A549 (cell line): Measurements from ENCODE around the gene SERINC5. TPM values are rescaled to one million over a fixed set of nuclear protein-coding genes. Genes with fewer than 3 reads are reported as not detected.

Experiments used
- ATAC-seq, 2 experiments: fragments of 200-7000 bp in 1 of 2; fragments of >200 bp in 1 of 2; cut with Nextera tagmentation in 1 of 2; cut with Tn5 transposase in 1 of 2; 3 replicates each; pipeline versions ENCODE4 v1.8.0 to v1.9.1; 2018 to 2020; ENCODE audit warnings: mild to moderate bottlenecking in 1 of 2, moderate library complexity in 1 of 2
- CTCF ChIA-PET: fragments of 300-600 bp; sonication (Branson Sonifier 250); formaldehyde crosslinking; extraction: SDS; loops from one replicate; lab custom pipeline; 2021; ENCODE audit warnings: antibody characterized with exemption, inconsistent platforms; lab: Yijun Ruan, JAX
- POLR2A ChIA-PET: fragments of 350-600 bp; formaldehyde crosslinking; extraction: SDS; loops from one replicate; lab custom pipeline; 2021; ENCODE audit warnings: antibody characterized with exemption, inconsistent platforms; lab: Yijun Ruan, JAX
- DNase-seq, 2 experiments: peaks; one replicate each; pipeline versions ENCODE4 v3.0.0 to v3.0.0-alpha.2; 2011 to 2016; ENCODE audit warnings: low read depth in 1 of 2, low spot score in 1 of 2
- FAIRE-seq: peaks from 2 replicates; lab custom pipeline; 2011; peaks lifted over from hg19 to GRCh38; lab: Jason Lieb, UNC
- H3K27ac ChIP-seq, 2 experiments: fragments of >200 bp; sonication (Bioruptor Twin); formaldehyde crosslinking; 3 replicates each; pipeline ENCODE4 v1.5.1; 2016 to 2017
- H3K4me1 ChIP-seq: fragments of >200 bp; sonication (Bioruptor Twin); formaldehyde crosslinking; 3 replicates; pipeline ENCODE4 v1.6.1; 2016
- H3K4me2 ChIP-seq: fragments of >200 bp; sonication (Bioruptor Twin); formaldehyde crosslinking; 3 replicates; pipeline ENCODE4 v1.6.1; 2016
- H3K4me3 ChIP-seq: fragments of >200 bp; sonication (Bioruptor Twin); formaldehyde crosslinking; 3 replicates; pipeline ENCODE4 v1.5.1; 2016
- H3K9me3 ChIP-seq: fragments of >200 bp; sonication (Bioruptor Twin); formaldehyde crosslinking; 3 replicates; pipeline ENCODE4 v1.6.1; 2016
- CBX8 ChIP-seq: fragments of 200-600 bp; sonication (generic); IDR thresholded peaks from 2 replicates; pipeline ENCODE4 v1.6.1; 2016
- CEBPB ChIP-seq, 2 experiments: fragments of >200 bp in 1 of 2; sonication (Bioruptor Twin) in 1 of 2; formaldehyde crosslinking in 1 of 2; IDR thresholded peaks; 2 replicates each; pipeline ENCODE4 v1.6.1; 2012 to 2016
- CHD2 ChIP-seq: fragments of 150-350 bp; IDR thresholded peaks from 2 replicates; pipeline ENCODE4 v1.6.1; 2014; ENCODE audit warnings: low read length; ENCODE audit not compliant: partially characterized antibody
- EHF ChIP-seq: fragments of 250-450 bp; sonication (Bioruptor Pico); IDR thresholded peaks from 2 replicates; pipeline ENCODE4 v1.5.0; 2020; ENCODE audit warnings: mild to moderate bottlenecking
- EHMT2 ChIP-seq: fragments of 200-600 bp; sonication (generic); IDR thresholded peaks from 2 replicates; pipeline ENCODE4 v1.6.1; 2016; ENCODE audit warnings: antibody characterized with exemption, low read depth, mild to moderate bottlenecking, moderate library complexity
- ESRRA ChIP-seq: fragments of 150-350 bp; IDR thresholded peaks from 2 replicates; pipeline ENCODE4 v1.6.1; 2014; ENCODE audit warnings: mild to moderate bottlenecking, low read length, borderline replicate concordance
- FOSL2 ChIP-seq, 2 experiments: fragments of 450-650 bp in 1 of 2; fragments of >200 bp in 1 of 2; sonication (Bioruptor Twin) in 1 of 2; formaldehyde crosslinking; IDR thresholded peaks; 2 replicates each; pipeline versions ENCODE4 v1.5.0 to v1.6.1; 2016 to 2020; ENCODE audit warnings: mild to moderate bottlenecking in 1 of 2, moderate library complexity in 1 of 2
- JUN ChIP-seq, 2 experiments: fragments of >200 bp; sonication (Bioruptor Twin); formaldehyde crosslinking; IDR thresholded peaks; 2 replicates in 1 of 2; 3 replicates in 1 of 2; pipeline ENCODE4 v1.6.1; 2016 to 2017
- KDM1A ChIP-seq: fragments of 200-600 bp; sonication (generic); IDR thresholded peaks from 2 replicates; pipeline ENCODE4 v1.6.1; 2016; ENCODE audit warnings: low read depth, mild to moderate bottlenecking
- MAFK ChIP-seq: fragments of 450-650 bp; IDR thresholded peaks from 2 replicates; pipeline ENCODE4 v1.6.1; 2014; ENCODE audit not compliant: partially characterized antibody
- NFE2L2 ChIP-seq: fragments of 150-350 bp; conservative IDR thresholded peaks from 2 replicates; pipeline ENCODE4 v1.6.1; 2014; ENCODE audit warnings: low read length
- NR3C1 ChIP-seq: fragments of >200 bp; sonication (Bioruptor Twin); formaldehyde crosslinking; IDR thresholded peaks from 3 replicates; pipeline ENCODE4 v1.6.1; 2017
- RARB ChIP-seq: fragments of 250-450 bp; sonication (Bioruptor Pico); IDR thresholded peaks from 2 replicates; pipeline ENCODE4 v1.8.0; 2021; ENCODE audit warnings: mild to moderate bottlenecking, moderate library complexity
- RCOR1 ChIP-seq: fragments of 150-350 bp; IDR thresholded peaks from 2 replicates; pipeline ENCODE4 v1.6.1; 2014; ENCODE audit warnings: antibody characterized with exemption, low read length, low read depth
- RFX5 ChIP-seq: fragments of 450-650 bp; IDR thresholded peaks from 2 replicates; pipeline ENCODE4 v1.7.1; 2014; ENCODE audit warnings: antibody characterized with exemption, mild to moderate bottlenecking, moderate library complexity
- RNF2 ChIP-seq: fragments of 200-600 bp; sonication (generic); IDR thresholded peaks from 2 replicates; pipeline ENCODE4 v1.6.1; 2016; ENCODE audit warnings: low read depth, mild to moderate bottlenecking, antibody characterized with exemption, moderate library complexity, borderline replicate concordance
- SMC3 ChIP-seq: fragments of >200 bp; sonication (Bioruptor Twin); formaldehyde crosslinking; IDR thresholded peaks from 3 replicates; pipeline ENCODE4 v1.6.1; 2018; ENCODE audit warnings: inconsistent platforms
- TFCP2L1 ChIP-seq: fragments of 250-450 bp; sonication (Bioruptor Pico); IDR thresholded peaks from 2 replicates; pipeline ENCODE4 v1.5.0; 2021; ENCODE audit warnings: mild to moderate bottlenecking
- ZFP36 ChIP-seq: fragments of 450-650 bp; IDR thresholded peaks from 2 replicates; pipeline ENCODE4 v1.6.1; 2014; ENCODE audit warnings: borderline replicate concordance; ENCODE audit not compliant: partially characterized antibody
- polyA plus RNA-seq, 4 experiments: library from polyadenylated mRNA; depleted of rRNA in 3 of 4; stranded (reverse); fragments of >200 nt; fragmentation: RNase III in 1 of 4; extraction: RNeasy Plus Mini Kit Qiagen cat#74134 plus additional on column Dnase treatment in 1 of 4; gene quantifications; 2 replicates in 3 of 4; 3 replicates in 1 of 4; pipeline ENCODE4 v1.2.3, GENCODE V29; 2011 to 2017
- TF ChIP-seq, protein P1 (sequence below): fragments of 250-450 bp; sonication (Bioruptor Pico); IDR thresholded peaks from 2 replicates; pipeline ENCODE4 v1.5.0; 2020; ENCODE audit warnings: low read depth, mild to moderate bottlenecking, moderate library complexity
- TF ChIP-seq, protein P2 (sequence below): fragments of 450-650 bp; IDR thresholded peaks from 2 replicates; pipeline ENCODE4 v1.6.1; 2014; ENCODE audit warnings: antibody characterized with exemption

SERINC5 gene
- polyA plus RNA-seq, 2 of the 4 experiments (the other 2 are of a cell fraction): 7.0 to 13.4 TPM

DNA sequence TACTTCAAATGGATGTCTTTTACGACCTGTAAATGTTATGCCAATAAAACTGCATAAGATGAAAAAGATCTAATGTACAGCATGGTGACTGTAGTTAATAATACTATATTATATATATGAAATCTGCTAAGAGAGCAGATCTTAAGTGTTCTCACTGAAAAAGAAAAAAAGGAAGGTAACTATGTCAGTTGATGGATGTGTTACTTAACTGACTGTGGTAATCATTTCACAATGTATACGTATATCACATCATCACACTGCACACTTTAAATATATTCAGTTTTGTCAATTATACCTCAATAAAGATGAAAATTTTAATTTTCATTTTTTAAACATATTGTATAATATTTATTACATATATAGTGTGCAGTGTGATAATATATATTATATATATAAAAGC lies 188.8 kb downstream of the SERINC5 start (continued):
- TF ChIP-seq CEBPB (IDR thresholded peaks at IDR 0.05): no peak
- TF ChIP-seq RFX5: no peak
- no peak for TF ChIP-seq NR3C1
- TF ChIP-seq FOSL2 (IDR thresholded peaks at IDR 0.05): no peak
- TF ChIP-seq FOSL2 (CRISPR knock-in tag; IDR thresholded peaks at IDR 0.05): no peak

DNA sequence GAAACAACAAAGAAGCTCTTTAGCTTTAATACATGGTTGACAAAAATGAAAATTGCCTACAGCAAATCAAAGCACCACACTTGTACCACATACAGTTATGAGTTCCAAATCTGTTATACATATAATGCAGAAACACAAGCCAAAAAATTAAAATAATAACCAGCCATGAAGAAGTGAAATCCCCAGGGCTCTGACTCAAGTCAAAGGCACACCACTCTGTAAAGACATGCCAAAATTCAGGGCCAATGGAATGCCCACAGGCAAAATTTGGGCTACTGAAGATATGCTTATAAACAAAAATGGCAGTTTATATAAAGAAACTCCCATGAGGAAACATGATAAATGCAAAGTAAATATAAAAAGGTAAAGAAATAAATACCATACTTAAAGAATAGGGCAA lies 191.7 kb downstream of the SERINC5 start:
- H3K4me2 ChIP-seq: no peak overlapping the region
- DNase-seq (no peak), FAIRE-seq (no peak), ATAC-seq (no peak)
- POLR2A ChIA-PET: no interaction called here
- no peaks in the 10 kb centered on the region for H3K4me1 ChIP-seq
- H3K9me3 ChIP-seq: no peaks in the 10 kb centered on the region
- H3K27ac ChIP-seq: no peak overlapping the region
- CTCF ChIA-PET: interaction anchor here (3.1 kb wide), 1 partner anchor 20 kb away, joined by 10 read pairs; no protein-coding TSS in a partner anchor
- no peak for TF ChIP-seq EHF
- no peak for TF ChIP-seq ESRRA
- TF ChIP-seq EHMT2: no peak
- no peak for TF ChIP-seq ZFP36
- no peak for TF ChIP-seq KDM1A
- TF ChIP-seq RNF2: no peak
- TF ChIP-seq, protein P1, sequence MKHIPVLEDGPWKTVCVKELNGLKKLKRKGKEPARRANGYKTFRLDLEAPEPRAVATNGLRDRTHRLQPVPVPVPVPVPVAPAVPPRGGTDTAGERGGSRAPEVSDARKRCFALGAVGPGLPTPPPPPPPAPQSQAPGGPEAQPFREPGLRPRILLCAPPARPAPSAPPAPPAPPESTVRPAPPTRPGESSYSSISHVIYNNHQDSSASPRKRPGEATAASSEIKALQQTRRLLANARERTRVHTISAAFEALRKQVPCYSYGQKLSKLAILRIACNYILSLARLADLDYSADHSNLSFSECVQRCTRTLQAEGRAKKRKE (CRISPR knock-in tag): no peak
- TF ChIP-seq RARB (CRISPR knock-in tag): no peak
- TF ChIP-seq MAFK: no peak
- no peak for TF ChIP-seq JUN (IDR thresholded peaks at IDR 0.05)
- no peak for TF ChIP-seq SMC3
- no peak for TF ChIP-seq CBX8
- TF ChIP-seq, protein P2, sequence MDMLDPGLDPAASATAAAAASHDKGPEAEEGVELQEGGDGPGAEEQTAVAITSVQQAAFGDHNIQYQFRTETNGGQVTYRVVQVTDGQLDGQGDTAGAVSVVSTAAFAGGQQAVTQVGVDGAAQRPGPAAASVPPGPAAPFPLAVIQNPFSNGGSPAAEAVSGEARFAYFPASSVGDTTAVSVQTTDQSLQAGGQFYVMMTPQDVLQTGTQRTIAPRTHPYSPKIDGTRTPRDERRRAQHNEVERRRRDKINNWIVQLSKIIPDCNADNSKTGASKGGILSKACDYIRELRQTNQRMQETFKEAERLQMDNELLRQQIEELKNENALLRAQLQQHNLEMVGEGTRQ: no peak
- TF ChIP-seq NR3C1: no peak
- TF ChIP-seq TFCP2L1 (CRISPR knock-in tag): no peak
- no peak for TF ChIP-seq CHD2
- no peak for TF ChIP-seq NFE2L2
- TF ChIP-seq RCOR1: no peak
- no peak overlapping the region for H3K4me3 ChIP-seq

Other genes with a start within 250 kb of the SERINC5 start
- gene THBS4, start 220.7 kb downstream of the SERINC5 start, polyA plus RNA-seq (2011; rRNA removed): 0.28 and 0.30 TPM in 2 replicates
- 0.16 to 0.54 TPM (median 0.41 TPM) in 3 replicates for gene THBS4, start 220.7 kb downstream of the SERINC5 start, polyA plus RNA-seq (2017; fragmentation: RNase III; extraction: RNeasy Plus Mini Kit Qiagen cat#74134 plus additional on column Dnase treatment)
- gene SPZ1, start 64.0 kb upstream of the SERINC5 start, polyA plus RNA-seq (2011; rRNA removed): not detected in 2 replicates
- not detected in 3 replicates for gene SPZ1, start 64.0 kb upstream of the SERINC5 start, polyA plus RNA-seq (2017; fragmentation: RNase III; extraction: RNeasy Plus Mini Kit Qiagen cat#74134 plus additional on column Dnase treatment)
- 25.8 and 26.2 TPM in 2 replicates for gene ZFYVE16, start 152.0 kb upstream of the SERINC5 start, polyA plus RNA-seq (2011; rRNA removed)
- 16.4 to 19.2 TPM (median 18.8 TPM) in 3 replicates for gene ZFYVE16, start 152.0 kb upstream of the SERINC5 start, polyA plus RNA-seq (2017; fragmentation: RNase III; extraction: RNeasy Plus Mini Kit Qiagen cat#74134 plus additional on column Dnase treatment)
- gene FAM151B, start 232.1 kb upstream of the SERINC5 start, polyA plus RNA-seq (2011; rRNA removed): 2.9 and 3.2 TPM in 2 replicates
- gene FAM151B, start 232.1 kb upstream of the SERINC5 start, polyA plus RNA-seq (2017; fragmentation: RNase III; extraction: RNeasy Plus Mini Kit Qiagen cat#74134 plus additional on column Dnase treatment): 2.2 to 2.3 TPM (median 2.2 TPM) in 3 replicates